ENCODE results near the gene DEFB126.

- TF ChIP-seq POLR2A (IDR thresholded peaks at IDR 0.05) (no peak), CTCF (IDR thresholded peaks at IDR 0.05) (no peak)
These were observed 22.2 kb downstream of the DEFB126 start for GRCh38 chr20:164618-165017.
